Natural killer cell (primary cell): Measurements from ENCODE around the gene LYRM1. TPM values are rescaled to one million over a fixed set of nuclear protein-coding genes. Genes with fewer than 3 reads are reported as not detected.
"Not testable (repeated sequence)": the region's sequence is repeated elsewhere in the genome, so short reads cannot be mapped to it uniquely, and the experiment has no call there.

Experiments used
- ATAC-seq, 3 donors: fragments of 150-1000 bp in 2 of 3; fragments of 200-7000 bp in 1 of 3; cut with Tn5 transposase; 1 replicate in 1 of 3; 2 replicates in 2 of 3; pipeline ENCODE4 v1.10.0; 2021; ENCODE audit warnings: mild to moderate bottlenecking in 2 of 3, moderate library complexity in 2 of 3
- DNase-seq, 2 donors: peaks; one replicate each; pipeline versions ENCODE4 v3.0.0 to v3.0.0-alpha.2; 2013 to 2021; ENCODE audit warnings: mixed read lengths in 1 of 2
- H3K27ac ChIP-seq: one replicate; pipeline ENCODE4 v1.5.1; 2013; ENCODE audit warnings: mild to moderate bottlenecking, low read length
- H3K27me3 ChIP-seq: one replicate; pipeline ENCODE4 v1.6.1; 2013; ENCODE audit warnings: low read length; ENCODE audit not compliant: control insufficient read depth, insufficient read depth
- H3K36me3 ChIP-seq: one replicate; pipeline ENCODE4 v1.6.1; 2013; ENCODE audit warnings: low read length; ENCODE audit not compliant: control insufficient read depth, insufficient read depth
- H3K4me1 ChIP-seq: one replicate; pipeline ENCODE4 v1.6.1; 2013; ENCODE audit warnings: low read length; ENCODE audit not compliant: control insufficient read depth, insufficient read depth
- H3K4me3 ChIP-seq: one replicate; pipeline ENCODE4 v1.5.1; 2013; ENCODE audit warnings: low read length
- H3K9me3 ChIP-seq: one replicate; pipeline ENCODE4 v1.6.1; 2013; ENCODE audit warnings: low read length; ENCODE audit not compliant: control insufficient read depth, insufficient read depth
- H3K27ac Mint-ChIP-seq, 2 donors: one replicate each; pipeline ENCODE4 v1.8.0; 2022; ENCODE audit warnings: mild to moderate bottlenecking in 2 of 2, mixed read lengths in 2 of 2, moderate library complexity in 1 of 2
- H3K27me3 Mint-ChIP-seq, 2 donors: one replicate each; pipeline ENCODE4 v1.8.0; 2022; ENCODE audit warnings: low read depth in 2 of 2, mixed read lengths in 2 of 2
- H3K36me3 Mint-ChIP-seq: one replicate; pipeline ENCODE4 v1.8.0; 2022; ENCODE audit warnings: mixed read lengths
- H3K4me1 Mint-ChIP-seq, 2 donors: one replicate each; pipeline ENCODE4 v1.8.0; 2022; ENCODE audit warnings: mixed read lengths in 2 of 2
- H3K4me3 Mint-ChIP-seq: one replicate; pipeline ENCODE4 v1.8.0; 2022; ENCODE audit warnings: mild to moderate bottlenecking, moderate library complexity, mixed read lengths
- H3K9me3 Mint-ChIP-seq, 2 donors: one replicate each; pipeline ENCODE4 v1.8.0; 2022; ENCODE audit warnings: mixed read lengths in 2 of 2
- CTCF ChIP-seq: fragments of 200-600 bp; IDR thresholded peaks from one replicate; pipeline ENCODE4 v1.8.0; 2022; ENCODE audit warnings: antibody characterized with exemption
- WGBS: methylation state at CpG from one replicate; pipeline ENCODE4 v1.1.7; 2013; ENCODE audit warnings: missing lambda C conversion rate; ENCODE audit not compliant: insufficient coverage; 5-methylcytosine and 5-hydroxymethylcytosine counted together
- intact Hi-C: fragments of 100-400 bp; cut with micrococcal nuclease; formaldehyde crosslinking; loops from one replicate; pipeline ENCODE4 v1.14.2; 2022
- total RNA-seq, 4 donors: library from RNA; stranded (reverse); fragments of 120-200 nt in 1 of 4; gene quantifications; one replicate each; pipeline versions ENCODE4 v1.2.3 to v1.2.4, GENCODE V29; 2013 to 2022

Gene LYRM1
- total RNA-seq, 3 donors from 2014 or later (not counting 1 experiment from before 2014, with no cell fraction given) = 15.3 to 25.7 (median 17.2) TPM

- H3K4me1 Mint-ChIP-seq = no peaks in the 10 kb centered on the region
- H3K27ac ChIP-seq = no peak overlapping the region
- WGBS = 86% methylated on average over 5 of the region's 5 CpGs
- no peaks in the 10 kb centered on the region for H3K27me3 ChIP-seq
- H3K4me1 ChIP-seq = no peaks in the 10 kb centered on the region
- ATAC-seq = no peak
- no peak for DNase-seq
- H3K4me3 ChIP-seq = no peak overlapping the region
- no peaks in the 10 kb centered on the region for H3K36me3 Mint-ChIP-seq
- H3K9me3 ChIP-seq = no peaks in the 10 kb centered on the region
- H3K27me3 Mint-ChIP-seq = peaks cover 0 to 6% of the 10 kb centered on the region in 2 donors
- H3K9me3 Mint-ChIP-seq = no peaks in the 10 kb centered on the region
- no peak overlapping the region for H3K27ac Mint-ChIP-seq
- no peak overlapping the region for H3K4me3 Mint-ChIP-seq
- H3K36me3 ChIP-seq = no peaks in the 10 kb centered on the region
- intact Hi-C loops = no loop called here
- TF ChIP-seq CTCF = no peak
Measured at GRCh38 chr16:20969386-20969785, 68.8 kb downstream of the LYRM1 start.

GRCh38 chr16:20971401-20971800 lies 70.8 kb downstream of the LYRM1 start:
- H3K36me3 ChIP-seq = no peaks in the 10 kb centered on the region
- WGBS = 91% methylated on average over 8 of the region's 8 CpGs
- Mint-ChIP-seq H3K9me3 (no peaks in the 10 kb centered on the region), H3K4me3 (no peak overlapping the region), H3K4me1 (no peaks in the 10 kb centered on the region), H3K36me3 (no peaks in the 10 kb centered on the region), H3K27me3 (peaks cover 5 to 8% of the 10 kb centered on the region in 2 donors), H3K27ac (no peak overlapping the region)
- no peaks in the 10 kb centered on the region for H3K9me3 ChIP-seq
- H3K4me3 ChIP-seq = no peak overlapping the region
- H3K4me1 ChIP-seq = no peaks in the 10 kb centered on the region
- intact Hi-C loops = no loop called here
- ATAC-seq (no peak), DNase-seq (no peak)
- TF ChIP-seq CTCF = no peak
- no peak overlapping the region for H3K27ac ChIP-seq
- H3K27me3 ChIP-seq = no peaks in the 10 kb centered on the region

- H3K27me3 ChIP-seq, intact Hi-C loops, H3K4me3 Mint-ChIP-seq, DNase-seq, H3K27ac Mint-ChIP-seq, H3K9me3 Mint-ChIP-seq, H3K36me3 ChIP-seq, H3K27me3 Mint-ChIP-seq, H3K4me1 Mint-ChIP-seq, H3K36me3 Mint-ChIP-seq, H3K4me3 ChIP-seq, H3K27ac ChIP-seq, ATAC-seq, H3K4me1 ChIP-seq, H3K9me3 ChIP-seq: not testable (repeated sequence)
- 87% methylated on average over 4 of the region's 4 CpGs for WGBS
Measured at GRCh38 chr16:20973201-20973600, 72.6 kb downstream of the LYRM1 start.

Other genes starting within 250 kb of the LYRM1 start
- gene ACSM1, start 203.1 kb upstream of the LYRM1 start, total RNA-seq = under 1 TPM; 0.19 to 0.41 (median 0.35) TPM
- gene THUMPD1, start 159.0 kb upstream of the LYRM1 start, total RNA-seq = 10 to 100 TPM; 86.1 to 92.2 (median 87.1) TPM
- gene ACSM3, start 136.8 kb upstream of the LYRM1 start, total RNA-seq = 1 to 10 TPM; 3.7 to 4.4 (median 4.4) TPM
- 1 to 10 TPM; 2.4 to 3.5 (median 2.8) TPM for gene ERI2, start 94.3 kb upstream of the LYRM1 start, total RNA-seq
- gene REXO5, start 94.2 kb upstream of the LYRM1 start, total RNA-seq = 1 to 10 TPM; 1.5 to 6.0 (median 1.7) TPM
- gene DCUN1D3, start 413 bp upstream of the LYRM1 start, total RNA-seq = 1 to 10 TPM; 5.3 to 9.3 (median 6.1) TPM